GM18526 (cell line): ENCODE results near the gene UNG.

Experiments used
- POLR2A ChIP-seq: IDR thresholded peaks from 3 replicates; pipeline ENCODE4 v1.6.1; 2011; ENCODE audit not compliant: insufficient read length; ENCODE audit errors: extremely low read depth

UNG gene

DNA sequence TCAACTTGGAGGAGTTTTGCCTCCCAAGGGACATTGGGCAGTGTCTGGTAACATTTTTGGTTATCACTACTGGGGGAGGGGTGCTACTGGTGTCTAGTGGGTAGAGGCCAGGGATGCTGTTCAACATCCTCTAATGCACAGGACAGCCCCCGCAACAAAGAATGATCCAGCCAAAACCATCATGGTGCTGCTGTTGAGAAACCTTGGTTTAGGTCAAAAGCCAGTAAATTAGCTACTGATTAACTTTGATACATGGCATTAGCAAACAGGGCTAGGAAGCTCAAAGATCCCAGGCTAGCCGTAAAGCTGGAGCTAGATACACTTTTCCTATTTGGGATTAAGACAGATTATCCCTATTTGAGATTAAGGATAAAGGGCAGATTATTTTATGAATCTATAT lies 13.0 kb upstream of the UNG start:
- no peak for TF ChIP-seq POLR2A

DNA sequence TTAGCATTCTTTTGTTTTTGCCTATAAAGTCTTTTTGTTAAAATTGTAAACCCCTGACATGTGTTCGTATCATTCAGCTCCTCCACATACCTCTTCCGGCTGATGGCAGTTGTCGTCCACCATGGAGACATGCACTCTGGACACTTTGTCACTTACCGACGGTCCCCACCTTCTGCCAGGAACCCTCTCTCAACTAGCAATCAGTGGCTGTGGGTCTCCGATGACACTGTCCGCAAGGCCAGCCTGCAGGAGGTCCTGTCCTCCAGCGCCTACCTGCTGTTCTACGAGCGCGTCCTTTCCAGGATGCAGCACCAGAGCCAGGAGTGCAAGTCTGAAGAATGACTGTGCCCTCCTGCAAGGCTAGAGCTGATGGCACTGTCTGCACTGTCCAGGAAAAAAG lies 11.8 kb upstream of the UNG start:
- no peak for TF ChIP-seq POLR2A

DNA sequence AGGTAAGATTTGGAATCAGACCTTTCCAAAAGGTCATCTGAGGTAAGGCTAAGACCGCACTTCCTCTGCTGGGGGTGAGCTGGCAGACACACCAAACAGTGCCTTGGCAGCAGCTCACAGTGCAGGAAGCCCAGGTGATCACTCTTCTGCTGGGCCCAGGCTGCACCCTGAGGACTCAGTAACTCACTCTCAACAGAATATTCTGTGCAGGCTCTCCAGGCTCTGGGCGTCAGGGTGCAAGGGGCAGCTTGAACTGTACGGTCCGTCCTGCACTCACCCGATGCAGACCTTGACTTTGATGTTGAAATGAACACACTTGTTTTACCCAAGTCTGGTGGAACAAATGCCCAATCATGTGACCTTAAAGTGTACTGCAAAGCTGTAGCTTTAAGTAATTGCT lies 10.1 kb upstream of the UNG start:
- no peak for TF ChIP-seq POLR2A

DNA sequence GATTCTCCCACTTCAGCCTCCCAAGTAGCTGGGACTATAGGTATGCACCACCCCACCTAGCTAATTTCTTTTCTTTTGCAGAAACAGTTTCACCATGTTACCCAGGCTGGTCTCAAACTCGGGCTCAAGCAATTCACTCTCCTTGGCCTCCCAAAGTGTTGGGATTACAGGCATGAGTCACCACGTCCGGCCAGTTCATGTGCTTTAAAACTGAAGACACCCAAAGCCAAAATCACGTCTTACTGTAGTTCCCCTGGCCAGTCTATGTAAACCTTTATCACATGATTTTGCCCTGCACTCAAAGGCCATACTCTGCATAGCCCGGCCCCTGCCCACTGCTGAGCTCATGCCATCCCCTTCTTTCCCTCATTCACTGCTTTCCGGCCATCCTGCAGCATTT lies 8.6 kb upstream of the UNG start:
- no peak for TF ChIP-seq POLR2A

DNA sequence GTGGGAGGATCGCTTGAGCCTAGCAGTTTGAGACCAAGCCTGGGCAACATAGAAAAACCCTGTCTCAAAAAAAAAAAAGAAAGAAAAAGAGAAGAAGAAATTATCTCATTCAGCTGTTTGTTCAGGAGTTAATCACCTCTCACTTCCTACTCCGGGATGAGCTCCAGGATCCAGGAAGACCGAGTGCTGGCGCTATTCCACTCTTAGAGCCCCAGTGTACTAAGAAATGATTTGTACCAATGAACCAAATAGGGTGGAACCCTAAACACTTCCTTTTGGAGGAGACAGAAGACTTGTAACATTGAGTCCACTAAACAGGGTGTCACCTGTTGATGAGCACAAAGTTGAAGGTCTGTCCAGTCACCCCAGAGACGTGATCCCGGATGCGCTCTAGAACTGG lies 7.7 kb upstream of the UNG start:
- TF ChIP-seq POLR2A: no peak

DNA sequence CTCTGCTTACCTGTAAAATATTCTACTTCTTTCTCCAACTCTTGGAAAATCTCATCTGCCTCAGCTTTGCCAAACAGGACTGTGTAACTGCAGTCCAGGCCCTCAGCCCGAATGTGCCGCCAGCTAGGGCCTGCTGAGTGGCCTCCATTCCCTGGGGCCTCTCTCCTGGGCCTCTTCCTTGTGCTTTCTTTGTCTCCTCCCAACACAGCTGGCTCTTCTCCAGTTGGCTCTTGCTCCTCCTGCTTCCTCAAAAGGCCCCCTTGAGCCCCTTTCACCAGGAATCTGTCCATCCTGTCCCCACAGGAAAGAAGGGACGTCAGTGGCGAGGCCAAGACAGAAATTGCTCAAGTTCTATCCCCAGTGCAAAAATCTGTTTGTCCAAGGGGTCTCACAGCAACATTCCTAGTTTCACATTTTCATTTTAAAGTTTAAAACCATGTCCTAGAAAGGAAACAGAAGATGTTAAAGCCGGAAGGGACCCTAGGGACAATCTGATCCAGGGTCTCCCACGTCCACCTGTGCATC lies 4.8 kb upstream of the UNG start:
- TF ChIP-seq POLR2A: no peak

DNA sequence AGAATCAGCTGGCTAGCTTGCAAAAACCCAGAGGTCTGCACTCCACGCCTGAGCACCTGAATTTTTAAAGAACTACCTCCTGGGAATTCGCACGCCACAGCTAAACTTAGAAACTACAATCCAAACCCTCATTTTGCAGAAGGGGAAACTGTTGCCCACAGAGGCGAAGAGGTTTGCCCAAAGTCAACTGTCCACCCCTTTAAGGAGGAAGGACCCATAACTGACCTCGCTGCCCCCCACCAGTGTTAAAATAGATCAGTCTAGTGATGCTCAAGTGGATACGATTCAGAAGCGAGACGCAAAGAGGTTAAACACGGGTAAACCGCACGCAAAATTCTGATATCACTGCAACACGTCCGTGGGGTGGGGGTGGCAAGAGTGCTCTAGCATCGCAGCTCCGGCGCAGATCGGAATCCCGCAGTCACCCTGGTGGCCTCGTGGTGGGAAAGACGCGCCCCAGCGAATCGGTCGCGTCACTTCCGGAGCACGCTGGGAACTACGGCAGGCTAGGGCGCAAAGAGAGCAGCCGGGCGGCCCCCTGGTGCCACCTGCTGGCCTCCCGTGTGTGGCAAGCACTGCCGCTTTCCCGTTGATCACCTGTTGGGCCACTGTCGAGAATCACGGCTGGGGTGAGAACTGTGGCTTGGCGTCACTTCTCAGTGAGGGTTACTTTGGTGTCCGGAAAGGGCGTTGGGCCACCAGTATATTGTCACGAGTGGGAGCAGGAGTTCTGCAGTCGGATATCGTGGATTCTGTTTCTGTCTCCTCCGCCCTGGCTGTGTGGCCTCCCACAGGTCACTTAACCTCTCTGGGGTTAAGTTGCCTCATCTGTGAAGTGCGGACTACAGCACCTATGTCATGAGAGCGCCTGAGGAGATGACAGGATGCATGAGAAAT lies 4.1 kb upstream of the UNG start, which contains the start of gene ALKBH2:
Gene ALKBH2 (minus strand): TSS at position 451 of the 897 bp plus-strand sequence. CDS start 686 bp downstream, outside the sequence.
- TF ChIP-seq POLR2A: peak; percentile 87

DNA sequence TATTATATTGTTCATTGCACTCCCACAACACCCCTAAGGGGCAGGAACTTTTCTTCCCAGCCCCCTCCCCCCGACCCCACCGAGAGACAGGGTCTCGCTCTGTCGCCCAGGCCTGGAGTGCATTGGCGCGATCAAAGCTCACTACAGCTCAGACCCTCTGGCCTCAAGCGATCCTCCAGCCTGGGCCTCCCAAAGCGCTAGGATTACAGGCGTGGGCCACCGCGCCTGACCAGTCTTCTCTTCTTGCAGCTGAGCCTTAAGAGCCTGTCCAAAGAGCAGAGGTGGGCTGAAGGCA lies 310 bp upstream of the UNG start:
- no peak for TF ChIP-seq POLR2A

DNA sequence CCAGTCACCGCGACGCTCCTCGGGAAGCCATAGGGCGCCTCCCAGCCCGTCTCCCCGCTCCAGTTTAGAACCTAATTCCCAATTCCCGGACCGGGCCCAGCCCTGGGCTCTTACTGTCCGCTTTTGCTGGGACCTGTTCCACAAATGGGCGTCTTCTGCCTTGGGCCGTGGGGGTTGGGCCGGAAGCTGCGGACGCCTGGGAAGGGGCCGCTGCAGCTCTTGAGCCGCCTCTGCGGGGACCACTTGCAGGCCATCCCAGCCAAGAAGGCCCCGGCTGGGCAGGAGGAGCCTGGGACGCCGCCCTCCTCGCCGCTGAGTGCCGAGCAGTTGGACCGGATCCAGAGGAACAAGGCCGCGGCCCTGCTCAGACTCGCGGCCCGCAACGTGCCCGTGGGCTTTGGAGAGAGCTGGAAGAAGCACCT lies 797 bp downstream of the UNG start:
- no peak for TF ChIP-seq POLR2A

DNA sequence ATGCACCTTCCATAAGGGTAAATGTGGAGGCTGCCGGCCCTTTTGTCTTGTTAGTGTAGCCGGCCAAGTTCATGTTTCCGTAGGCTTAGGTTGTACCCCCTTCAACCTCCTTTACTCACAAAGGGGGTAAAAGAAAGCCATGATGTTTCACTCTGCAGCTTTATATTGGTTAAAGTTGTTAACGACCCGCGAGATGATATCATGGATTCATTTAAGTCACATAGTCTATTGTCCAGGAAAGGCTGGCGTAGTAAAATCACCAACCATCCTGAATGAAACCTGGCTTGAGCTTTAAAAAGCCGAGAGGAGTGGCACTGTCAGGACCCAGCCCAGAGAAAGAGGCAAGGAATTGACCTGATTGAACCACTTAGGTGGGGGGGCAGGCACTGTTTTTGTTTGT lies 1.3 kb downstream of the UNG start:
- TF ChIP-seq POLR2A: no peak

DNA sequence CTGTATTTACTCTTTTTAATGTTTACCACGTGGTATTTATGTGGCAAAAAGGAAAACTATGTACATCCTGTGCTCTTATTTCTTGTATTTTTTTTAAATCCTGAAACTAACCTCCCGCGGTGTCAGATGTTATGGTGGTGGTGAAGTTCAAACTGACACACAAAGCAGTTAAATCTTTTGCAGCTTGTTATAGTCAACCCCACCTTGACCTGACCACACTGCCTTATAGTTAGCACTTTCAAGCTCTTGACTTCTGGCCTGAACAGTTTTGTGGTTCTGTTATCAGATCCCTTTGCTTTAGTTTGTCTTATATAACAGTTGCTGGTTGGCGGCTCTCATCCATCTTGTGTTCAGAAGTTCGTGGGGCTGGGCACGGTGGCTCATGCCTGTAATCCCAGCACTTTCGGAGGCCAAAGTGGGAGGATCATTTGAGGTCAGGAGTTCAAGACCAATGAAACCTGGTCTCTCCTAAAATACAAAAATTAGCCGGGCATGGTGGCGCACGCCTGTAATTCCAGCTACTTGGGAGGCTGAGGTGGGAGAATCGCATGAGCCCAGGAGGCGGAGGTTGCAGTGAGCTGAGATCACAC lies 2.1 kb downstream of the UNG start:
- no peak for TF ChIP-seq POLR2A

DNA sequence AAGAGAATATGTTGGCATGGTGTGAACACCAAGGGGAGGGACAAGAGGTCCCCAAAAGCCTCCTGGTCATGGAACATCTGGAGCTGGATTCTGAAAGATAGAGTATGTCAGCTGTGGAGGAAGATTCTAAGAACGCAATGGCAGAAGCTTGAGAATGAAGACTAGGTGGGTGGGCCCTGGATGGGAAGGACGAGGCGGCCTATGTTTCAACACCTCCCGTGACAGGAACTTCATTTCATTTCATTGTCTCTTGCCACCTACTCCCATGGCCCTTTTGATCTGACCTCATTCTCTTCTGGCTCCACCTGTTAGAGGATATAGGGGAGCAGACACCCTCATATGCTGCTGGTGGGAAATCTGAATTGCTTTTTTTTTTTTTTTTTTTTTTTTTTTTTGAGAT lies 3.3 kb downstream of the UNG start:
- TF ChIP-seq POLR2A: no peak

DNA sequence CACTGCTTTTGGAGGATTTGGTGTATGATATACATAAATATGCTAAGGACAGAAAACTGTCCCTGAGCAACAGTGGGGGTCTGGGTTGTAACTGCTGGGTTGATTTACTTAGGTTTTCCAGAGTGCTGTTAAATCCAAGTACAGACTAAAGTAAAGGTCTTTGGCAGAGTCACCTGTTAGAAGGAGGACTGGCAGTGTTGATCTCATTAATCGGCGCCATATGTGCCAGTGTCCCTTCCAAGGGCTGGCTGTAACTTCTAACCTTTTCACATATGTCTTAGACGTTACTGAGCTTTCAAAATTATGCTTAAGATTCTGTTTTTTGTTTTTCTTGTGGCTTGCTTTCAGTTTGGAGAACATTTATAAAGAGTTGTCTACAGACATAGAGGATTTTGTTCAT lies 5.1 kb downstream of the UNG start:
- no peak for TF ChIP-seq POLR2A

DNA sequence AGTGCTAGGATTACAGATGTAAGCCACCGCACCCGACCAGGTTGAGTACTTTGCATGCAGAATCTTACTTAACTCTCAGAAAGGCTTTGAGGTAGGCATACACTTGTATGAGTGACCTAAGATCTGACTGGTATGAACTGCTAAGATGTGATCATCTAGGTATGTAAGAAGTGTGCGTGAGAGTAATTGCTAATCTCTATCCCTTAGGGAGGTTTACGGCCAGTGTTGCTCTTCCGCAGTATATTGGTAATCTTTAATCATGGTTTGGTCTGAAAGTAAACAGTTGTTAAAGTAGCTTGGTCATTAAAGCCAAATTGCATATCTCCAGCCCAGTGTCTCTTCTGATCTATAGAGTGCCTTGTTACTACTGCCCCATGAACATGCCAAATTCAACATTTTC lies 7.8 kb downstream of the UNG start:
- no peak for TF ChIP-seq POLR2A

DNA sequence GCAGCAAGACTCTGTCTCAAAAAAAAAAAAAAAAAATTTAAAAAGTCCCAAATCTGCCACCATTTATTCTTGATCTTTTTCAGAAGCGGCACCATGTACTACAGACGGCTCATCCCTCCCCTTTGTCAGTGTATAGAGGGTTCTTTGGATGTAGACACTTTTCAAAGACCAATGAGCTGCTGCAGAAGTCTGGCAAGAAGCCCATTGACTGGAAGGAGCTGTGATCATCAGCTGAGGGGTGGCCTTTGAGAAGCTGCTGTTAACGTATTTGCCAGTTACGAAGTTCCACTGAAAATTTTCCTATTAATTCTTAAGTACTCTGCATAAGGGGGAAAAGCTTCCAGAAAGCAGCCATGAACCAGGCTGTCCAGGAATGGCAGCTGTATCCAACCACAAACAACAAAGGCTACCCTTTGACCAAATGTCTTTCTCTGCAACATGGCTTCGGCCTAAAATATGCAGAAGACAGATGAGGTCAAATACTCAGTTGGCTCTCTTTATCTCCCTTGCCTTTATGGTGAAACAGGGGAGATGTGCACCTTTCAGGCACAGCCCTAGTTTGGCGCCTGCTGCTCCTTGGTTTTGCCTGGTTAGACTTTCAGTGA lies 12.5 kb downstream of the UNG start:
- no peak for TF ChIP-seq POLR2A

DNA sequence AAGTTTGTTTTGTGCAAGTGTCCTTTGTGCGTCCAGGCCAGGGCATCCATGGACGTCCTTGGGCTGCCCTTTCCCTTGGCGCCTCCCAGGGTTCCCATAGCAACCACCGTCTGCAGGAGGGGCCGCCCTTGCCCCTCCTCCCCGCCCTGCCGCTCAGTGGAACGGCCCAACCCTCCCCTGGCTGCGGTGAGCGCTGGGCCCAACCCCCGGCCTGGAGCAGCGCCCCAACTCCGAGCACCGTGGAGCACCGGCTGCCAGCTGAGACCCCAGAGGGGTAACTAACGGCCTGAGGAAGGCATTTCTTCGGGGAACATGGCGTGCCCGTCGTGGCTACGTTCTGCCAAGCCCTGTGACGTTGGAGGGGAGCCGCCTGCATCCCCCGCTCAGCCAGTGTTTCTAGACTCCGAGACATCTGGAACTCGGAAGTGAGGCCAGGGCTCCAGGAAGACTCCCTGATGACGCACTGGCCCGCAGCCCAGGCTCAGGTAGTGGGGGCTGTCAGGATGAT lies 13.6 kb downstream of the UNG start:
- TF ChIP-seq POLR2A: peak; percentile 23
